Measurements from ENCODE around the gene MAN1A1. TPM values are rescaled to one million over a fixed set of nuclear protein-coding genes. Genes with fewer than 3 reads are reported as not detected.

MAN1A1 gene
- total RNA-seq, 4 donors from 2014 or later = 30.0 to 99.0 (median 69.8) TPM

- intact Hi-C loops (cut with DNase I; ENCODE audit: low total_unique reads) = no loop called here
- Histone ChIP-seq H3K4me3 (no peak overlapping the region), H3K27me3 (no peaks in the 10 kb centered on the region), H3K4me1 (no peaks in the 10 kb centered on the region), H3K9me3 (no peaks in the 10 kb centered on the region), H3K27ac (no peak overlapping the region), H3K36me3 (no peaks in the 10 kb centered on the region)
- DNase-seq = no peak
- no peak for TF ChIP-seq POLR2A (IDR thresholded peaks at IDR 0.05)
- TF ChIP-seq CTCF (IDR thresholded peaks at IDR 0.05) = no peak
These were observed 160.1 kb downstream of the MAN1A1 start for GRCh38 chr6:119189498-119189897.

GRCh38 chr6:119187596-119187995 is 162.0 kb downstream of the MAN1A1 start:
- no peak overlapping the region for H3K4me3 ChIP-seq
- intact Hi-C loops (cut with DNase I; ENCODE audit: low total_unique reads) = no loop called here
- H3K9me3 ChIP-seq = no peaks in the 10 kb centered on the region
- H3K4me1 ChIP-seq = no peaks in the 10 kb centered on the region
- H3K27me3 ChIP-seq = no peaks in the 10 kb centered on the region
- no peak for DNase-seq
- TF ChIP-seq POLR2A (IDR thresholded peaks at IDR 0.05) (no peak), CTCF (IDR thresholded peaks at IDR 0.05) (no peak)
- H3K36me3 ChIP-seq = no peaks in the 10 kb centered on the region
- no peak overlapping the region for H3K27ac ChIP-seq

GRCh38 chr6:119186490-119186889 is 163.1 kb downstream of the MAN1A1 start:
- TF ChIP-seq POLR2A (IDR thresholded peaks at IDR 0.05) = no peak
- no peak for TF ChIP-seq CTCF (IDR thresholded peaks at IDR 0.05)
- Histone ChIP-seq H3K4me1 (no peaks in the 10 kb centered on the region), H3K27me3 (no peaks in the 10 kb centered on the region), H3K36me3 (no peaks in the 10 kb centered on the region), H3K27ac (no peak overlapping the region), H3K9me3 (no peaks in the 10 kb centered on the region), H3K4me3 (no peak overlapping the region)
- DNase-seq = no peak
- intact Hi-C loops (cut with DNase I; ENCODE audit: low total_unique reads) = no loop called here

GRCh38 chr6:119184008-119184648 is 165.4 kb downstream of the MAN1A1 start:
- no peaks in the 10 kb centered on the region for H3K9me3 ChIP-seq
- no peak for DNase-seq
- TF ChIP-seq POLR2A (IDR thresholded peaks at IDR 0.05) = no peak
- no peak for TF ChIP-seq CTCF (IDR thresholded peaks at IDR 0.05)
- H3K36me3 ChIP-seq = no peaks in the 10 kb centered on the region
- no peak overlapping the region for H3K4me3 ChIP-seq
- no peaks in the 10 kb centered on the region for H3K4me1 ChIP-seq
- intact Hi-C loops (cut with DNase I; ENCODE audit: low total_unique reads) = no loop called here
- H3K27me3 ChIP-seq = no peaks in the 10 kb centered on the region
- no peak overlapping the region for H3K27ac ChIP-seq

- no peak for TF ChIP-seq POLR2A (IDR thresholded peaks at IDR 0.05)
- TF ChIP-seq CTCF (IDR thresholded peaks at IDR 0.05) = no peak
- no peaks in the 10 kb centered on the region for H3K4me1 ChIP-seq
- no peaks in the 10 kb centered on the region for H3K27me3 ChIP-seq
- H3K36me3 ChIP-seq = no peaks in the 10 kb centered on the region
- intact Hi-C loops (cut with DNase I; ENCODE audit: low total_unique reads) = no loop called here
- H3K27ac ChIP-seq = no peak overlapping the region
- no peaks in the 10 kb centered on the region for H3K9me3 ChIP-seq
- no peak for DNase-seq
- no peak overlapping the region for H3K4me3 ChIP-seq
These were observed 166.1 kb downstream of the MAN1A1 start for GRCh38 chr6:119183457-119183856.

Measured in uterus (tissue), 4 donors.